Endothelial cell (in vitro differentiated cells): ENCODE results near the gene OTX2. TPM values are rescaled to one million over a fixed set of nuclear protein-coding genes. Genes with fewer than 3 reads are reported as not detected.
A peak's percentile ranks its signal among the peaks of the same experiment; 100 is the strongest.

Source experiments
- DNase-seq: peaks from one replicate; pipeline ENCODE4 v3.0.0; 2021; ENCODE audit warnings: low spot score
- H3K27ac Mint-ChIP-seq: one replicate; pipeline ENCODE4 v1.8.0; 2021; ENCODE audit warnings: mixed read lengths, inconsistent platforms; ENCODE audit not compliant: unreplicated experiment
- H3K27me3 Mint-ChIP-seq: one replicate; pipeline ENCODE4 v1.8.0; 2021; ENCODE audit warnings: mild to moderate bottlenecking, moderate library complexity, mixed read lengths, inconsistent platforms; ENCODE audit not compliant: unreplicated experiment
- H3K36me3 Mint-ChIP-seq: one replicate; pipeline ENCODE4 v1.8.0; 2021; ENCODE audit warnings: mild to moderate bottlenecking, low read depth, mixed read lengths, inconsistent platforms; ENCODE audit not compliant: unreplicated experiment
- H3K4me1 Mint-ChIP-seq: one replicate; pipeline ENCODE4 v1.8.0; 2021; ENCODE audit warnings: mild to moderate bottlenecking, mixed read lengths, inconsistent platforms; ENCODE audit not compliant: unreplicated experiment
- H3K4me3 Mint-ChIP-seq: one replicate; pipeline ENCODE4 v1.8.0; 2021; ENCODE audit warnings: mild to moderate bottlenecking, mixed read lengths, inconsistent platforms; ENCODE audit not compliant: unreplicated experiment
- H3K9me3 Mint-ChIP-seq: one replicate; pipeline ENCODE4 v1.8.0; 2021; ENCODE audit warnings: mixed read lengths, inconsistent platforms; ENCODE audit not compliant: unreplicated experiment
- long read RNA-seq: library from polyadenylated mRNA; unstranded; transcript quantifications from one replicate; pipeline ENCODE4 v2.0.0, GENCODE V29; 2020; ENCODE audit not compliant: unreplicated experiment
- total RNA-seq: library from RNA; stranded (reverse); fragmentation: NEBNext Ultra II Directional; extraction: Animal tissue kit (Norgen Biotek cat#: 25700); gene quantifications from one replicate; pipeline ENCODE4 v1.2.1, GENCODE V29; 2021; ENCODE audit not compliant: unreplicated experiment
- TF ChIP-seq, protein P1 (sequence below): fragments of 200-600 bp; sonication (generic); IDR thresholded peaks from one replicate; pipeline ENCODE4 v1.5.0; 2021; ENCODE audit warnings: antibody characterized with exemption; ENCODE audit not compliant: unreplicated experiment

OTX2 gene
- 12.0 TPM for total RNA-seq
- long read RNA-seq, partial matches to known transcripts, result 0 of 7 reads
- long read RNA-seq, other reads (novel, unspliced or antisense), result 4 of 7 reads

- TF ChIP-seq, protein P1, sequence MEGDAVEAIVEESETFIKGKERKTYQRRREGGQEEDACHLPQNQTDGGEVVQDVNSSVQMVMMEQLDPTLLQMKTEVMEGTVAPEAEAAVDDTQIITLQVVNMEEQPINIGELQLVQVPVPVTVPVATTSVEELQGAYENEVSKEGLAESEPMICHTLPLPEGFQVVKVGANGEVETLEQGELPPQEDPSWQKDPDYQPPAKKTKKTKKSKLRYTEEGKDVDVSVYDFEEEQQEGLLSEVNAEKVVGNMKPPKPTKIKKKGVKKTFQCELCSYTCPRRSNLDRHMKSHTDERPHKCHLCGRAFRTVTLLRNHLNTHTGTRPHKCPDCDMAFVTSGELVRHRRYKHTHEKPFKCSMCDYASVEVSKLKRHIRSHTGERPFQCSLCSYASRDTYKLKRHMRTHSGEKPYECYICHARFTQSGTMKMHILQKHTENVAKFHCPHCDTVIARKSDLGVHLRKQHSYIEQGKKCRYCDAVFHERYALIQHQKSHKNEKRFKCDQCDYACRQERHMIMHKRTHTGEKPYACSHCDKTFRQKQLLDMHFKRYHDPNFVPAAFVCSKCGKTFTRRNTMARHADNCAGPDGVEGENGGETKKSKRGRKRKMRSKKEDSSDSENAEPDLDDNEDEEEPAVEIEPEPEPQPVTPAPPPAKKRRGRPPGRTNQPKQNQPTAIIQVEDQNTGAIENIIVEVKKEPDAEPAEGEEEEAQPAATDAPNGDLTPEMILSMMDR, result no peak
- H3K9me3 Mint-ChIP-seq, result no peaks in the 10 kb centered on the region
- peak; percentile 15 for DNase-seq
- peak within 1 kb of the TSS; percentile 91 for H3K4me3 Mint-ChIP-seq
- peaks cover 32% of the 10 kb centered on the region for H3K27me3 Mint-ChIP-seq
- H3K27ac Mint-ChIP-seq, result peak within 1 kb of the TSS; percentile 57
- peaks cover 10% of the 10 kb centered on the region for H3K36me3 Mint-ChIP-seq
- H3K4me1 Mint-ChIP-seq, result peaks cover 46% of the 10 kb centered on the region
Observed at GRCh38 chr14:56810147-56810719, at the start of gene OTX2. OTX2 (minus strand) TSS chr14:56810479; CDS start chr14:56805456, 5,023 bp downstream.

DNA sequence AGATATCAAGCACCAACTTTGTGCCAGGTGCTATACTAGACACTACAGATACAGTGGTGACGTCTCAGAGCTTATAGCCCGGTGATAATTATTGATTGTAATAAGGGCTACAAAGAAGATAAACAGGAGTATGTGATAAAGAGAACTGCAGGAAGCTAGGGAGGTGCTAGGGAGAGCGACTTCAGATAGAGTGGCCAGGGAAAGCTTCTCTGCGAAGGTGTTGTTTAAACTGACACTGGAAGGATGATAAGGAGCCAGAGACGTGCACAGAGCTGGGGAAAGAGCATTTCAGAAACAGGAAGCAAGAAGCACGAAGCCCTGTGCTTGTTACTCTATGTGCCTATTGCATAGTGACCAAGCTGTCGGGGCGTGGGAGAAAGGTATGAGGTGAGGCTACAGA, 48.1 kb upstream of the OTX2 start:
- Mint-ChIP-seq H3K27ac (no peak overlapping the region), H3K4me1 (peaks cover 10% of the 10 kb centered on the region), H3K9me3 (no peaks in the 10 kb centered on the region), H3K36me3 (no peaks in the 10 kb centered on the region), H3K27me3 (peaks cover 1% of the 10 kb centered on the region), H3K4me3 (no peak overlapping the region)
- TF ChIP-seq, protein P1, result no peak
- DNase-seq, result no peak

DNA sequence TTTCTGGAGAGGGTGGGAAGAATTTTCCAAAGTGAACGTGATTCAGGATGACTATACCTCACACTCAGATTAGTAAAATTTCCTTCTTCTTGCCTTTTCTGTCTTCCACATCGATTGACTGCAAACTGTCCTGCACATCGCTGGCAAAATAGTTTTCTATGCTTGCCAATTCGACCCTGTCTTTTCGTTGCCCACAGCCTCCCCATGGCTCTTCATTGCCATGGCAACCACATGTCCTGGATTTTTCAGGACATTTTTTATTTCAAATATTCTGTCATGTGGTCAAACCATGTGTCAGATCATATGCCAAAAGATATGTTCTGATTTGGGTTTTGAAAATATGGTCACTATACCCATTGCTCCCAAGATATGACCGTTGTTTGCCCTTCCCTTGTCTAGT, 46.9 kb upstream of the OTX2 start:
- no peak for DNase-seq
- no peak overlapping the region for H3K27ac Mint-ChIP-seq
- TF ChIP-seq, protein P1, result no peak
- peaks cover 10% of the 10 kb centered on the region for H3K4me1 Mint-ChIP-seq
- no peaks in the 10 kb centered on the region for H3K9me3 Mint-ChIP-seq
- no peak overlapping the region for H3K4me3 Mint-ChIP-seq
- H3K36me3 Mint-ChIP-seq, result no peaks in the 10 kb centered on the region
- peaks cover 1% of the 10 kb centered on the region for H3K27me3 Mint-ChIP-seq

DNA sequence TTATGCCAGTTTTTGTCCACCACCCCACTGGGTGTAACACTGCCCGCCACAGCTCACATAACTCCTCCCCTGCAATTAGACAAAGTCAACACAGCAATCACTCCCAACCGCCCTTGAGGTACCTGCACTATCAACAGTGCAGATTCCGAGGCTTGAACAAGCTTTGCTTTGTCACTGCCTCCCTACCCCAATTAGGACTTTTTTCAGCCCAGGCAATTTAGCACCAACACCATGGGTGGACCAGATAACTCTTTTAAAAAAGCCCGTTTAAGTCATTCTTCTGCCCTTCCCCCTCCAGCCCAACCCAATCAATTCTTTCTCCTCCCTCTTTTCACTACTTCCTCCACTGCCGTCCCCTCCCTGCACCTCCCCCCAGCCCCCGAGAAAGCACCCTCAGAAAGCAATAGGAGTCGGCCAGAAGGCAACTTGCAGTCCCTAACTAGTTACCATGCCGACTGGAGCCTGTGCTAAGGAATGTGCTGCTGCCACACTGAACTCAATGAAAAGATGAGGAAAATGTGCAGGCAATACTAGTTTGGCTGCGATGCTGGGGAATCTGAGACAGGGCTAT, 45.7 kb upstream of the OTX2 start:
- DNase-seq, result no peak
- TF ChIP-seq, protein P1, result no peak
- Mint-ChIP-seq H3K4me1 (peaks cover 10% of the 10 kb centered on the region), H3K27me3 (peaks cover 1% of the 10 kb centered on the region), H3K27ac (no peak overlapping the region), H3K4me3 (no peak overlapping the region), H3K36me3 (no peaks in the 10 kb centered on the region), H3K9me3 (no peaks in the 10 kb centered on the region)

DNA sequence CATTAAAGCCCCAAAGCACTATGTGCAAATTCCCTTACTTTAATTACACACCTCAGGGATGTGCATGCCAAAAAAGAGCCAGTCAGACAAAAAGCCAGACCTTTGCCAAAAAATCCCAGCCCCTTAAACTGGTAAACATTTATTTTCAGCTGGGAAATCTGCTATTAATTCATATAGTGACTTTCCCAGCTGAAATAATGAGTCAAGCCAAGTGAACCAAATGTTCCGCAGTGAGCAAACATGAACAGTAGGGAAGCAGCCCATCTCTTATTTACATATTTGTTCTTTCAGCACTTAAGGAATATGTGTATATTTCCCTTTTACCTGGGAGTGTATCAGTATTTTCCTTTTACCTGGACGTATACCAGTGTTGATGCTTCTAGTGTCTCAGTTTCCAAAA, 44.0 kb upstream of the OTX2 start:
- Mint-ChIP-seq H3K27ac (no peak overlapping the region), H3K27me3 (peaks cover 1% of the 10 kb centered on the region), H3K4me1 (peaks cover 10% of the 10 kb centered on the region), H3K36me3 (no peaks in the 10 kb centered on the region), H3K4me3 (no peak overlapping the region), H3K9me3 (no peaks in the 10 kb centered on the region)
- TF ChIP-seq, protein P1, result no peak
- no peak for DNase-seq
